ENCODE results near the gene GJB1.
"Not testable (repeated sequence)": the region's sequence is repeated elsewhere in the genome, so short reads cannot be mapped to it uniquely, and the experiment has no call there.

The GJB1 gene

GRCh38 chrX:71256051-71256450 is 33.0 kb downstream of the GJB1 start:
- DNase-seq (ENCODE audit: low read depth), result no peak

- DNase-seq (ENCODE audit: low read depth), result no peak
These were observed 33.8 kb downstream of the GJB1 start for GRCh38 chrX:71256856-71257255.

GRCh38 chrX:71268624-71269023 is 45.6 kb downstream of the GJB1 start:
- DNase-seq (ENCODE audit: low read depth), result not testable (repeated sequence)

GRCh38 chrX:71269801-71270395 is 46.9 kb downstream of the GJB1 start:
- DNase-seq (ENCODE audit: low read depth), result no peak

- not testable (repeated sequence) for DNase-seq (ENCODE audit: low read depth)
These were observed 49.3 kb downstream of the GJB1 start for GRCh38 chrX:71272313-71272712.
